SK-N-SH treated with all-trans-retinoic acid at 6 μM for 48 hours (cell line): ENCODE measurements around the gene ADSS2.

Experiments
- ATAC-seq: fragments of 200-7000 bp; cut with Tn5 transposase; 3 replicates; pipeline ENCODE4 v1.9.1; 2020; ENCODE audit warnings: mild to moderate bottlenecking, moderate library complexity
- ARNTL ChIP-seq: fragments of 450-650 bp; formaldehyde crosslinking; IDR thresholded peaks from 2 replicates; pipeline ENCODE4 v1.5.0; 2020; ENCODE audit warnings: low read depth, mild to moderate bottlenecking, moderate library complexity, borderline replicate concordance
- BACH2 ChIP-seq: fragments of 250-450 bp; sonication (Bioruptor Pico); IDR thresholded peaks from 2 replicates; pipeline ENCODE4 v1.9.0; 2021; ENCODE audit warnings: mild to moderate bottlenecking, borderline replicate concordance
- CREB5 ChIP-seq: fragments of 250-450 bp; sonication (Bioruptor Pico); IDR thresholded peaks from 2 replicates; pipeline ENCODE4 v1.5.1; 2020; ENCODE audit warnings: low read depth, mild to moderate bottlenecking, moderate library complexity
- CSDC2 ChIP-seq: fragments of 250-450 bp; sonication (Bioruptor Pico); IDR thresholded peaks from 2 replicates; pipeline ENCODE4 v1.5.0; 2020; ENCODE audit warnings: mild to moderate bottlenecking, moderate library complexity
- CSRNP3 ChIP-seq: fragments of 250-450 bp; sonication (Bioruptor Pico); IDR thresholded peaks from 2 replicates; pipeline ENCODE4 v1.5.1; 2021; ENCODE audit warnings: mild to moderate bottlenecking, moderate library complexity
- ESRRG ChIP-seq: fragments of 250-450 bp; sonication (Bioruptor Pico); IDR thresholded peaks from 2 replicates; pipeline ENCODE4 v1.6.1; 2021; ENCODE audit warnings: mild to moderate bottlenecking
- GLIS3 ChIP-seq: fragments of 250-450 bp; sonication (Bioruptor Pico); IDR thresholded peaks from 2 replicates; pipeline ENCODE4 v1.5.0; 2020; ENCODE audit warnings: mild to moderate bottlenecking, moderate library complexity
- OSR1 ChIP-seq: fragments of 250-450 bp; sonication (Bioruptor Pico); IDR thresholded peaks from 2 replicates; pipeline ENCODE4 v1.8.0; 2022; ENCODE audit warnings: moderate library complexity, mild to moderate bottlenecking, inconsistent platforms
- PATZ1 ChIP-seq: fragments of 250-450 bp; sonication (Bioruptor Pico); IDR thresholded peaks from 2 replicates; pipeline ENCODE4 v1.8.0; 2020; ENCODE audit warnings: mild to moderate bottlenecking, moderate library complexity, borderline replicate concordance
- POU6F1 ChIP-seq: fragments of 250-450 bp; sonication (Bioruptor Pico); IDR thresholded peaks from 2 replicates; pipeline ENCODE4 v1.8.0; 2021; ENCODE audit warnings: low read depth, mild to moderate bottlenecking, moderate library complexity, borderline replicate concordance
- PPARA ChIP-seq: fragments of 250-450 bp; sonication (Bioruptor Pico); IDR thresholded peaks from 2 replicates; pipeline ENCODE4 v1.5.0; 2020; ENCODE audit warnings: mild to moderate bottlenecking, borderline replicate concordance
- RARB ChIP-seq: fragments of 250-450 bp; sonication (Bioruptor Pico); IDR thresholded peaks from 2 replicates; pipeline ENCODE4 v1.8.0; 2021; ENCODE audit warnings: mild to moderate bottlenecking, moderate library complexity
- SNAI2 ChIP-seq: fragments of 250-450 bp; sonication (Bioruptor Pico); IDR thresholded peaks from 2 replicates; pipeline ENCODE4 v1.5.0; 2020; ENCODE audit warnings: mild to moderate bottlenecking, moderate library complexity
- TCF4 ChIP-seq: fragments of 250-450 bp; sonication (Bioruptor Pico); IDR thresholded peaks from 2 replicates; pipeline ENCODE4 v1.8.0; 2021; ENCODE audit warnings: mild to moderate bottlenecking, moderate library complexity, borderline replicate concordance
- TOX ChIP-seq: fragments of 250-450 bp; sonication (Bioruptor Pico); IDR thresholded peaks from 2 replicates; pipeline ENCODE4 v1.8.0; 2021; ENCODE audit warnings: mild to moderate bottlenecking, moderate library complexity, borderline replicate concordance
- ZC3H10 ChIP-seq: fragments of 250-450 bp; sonication (Bioruptor Pico); IDR thresholded peaks from 2 replicates; pipeline ENCODE4 v1.5.1; 2021; ENCODE audit warnings: mild to moderate bottlenecking, moderate library complexity
- ZFP3 ChIP-seq: fragments of 250-450 bp; sonication (Bioruptor Pico); IDR thresholded peaks from 2 replicates; pipeline ENCODE4 v1.5.0; 2020; ENCODE audit warnings: mild to moderate bottlenecking, moderate library complexity
- ZNF565 ChIP-seq: fragments of 450-650 bp; formaldehyde crosslinking; conservative IDR thresholded peaks from 2 replicates; pipeline ENCODE4 v1.5.0; 2020; ENCODE audit warnings: low read depth, mild to moderate bottlenecking, moderate library complexity
- ZNF70 ChIP-seq: fragments of 450-650 bp; formaldehyde crosslinking; IDR thresholded peaks from 2 replicates; pipeline ENCODE4 v1.5.0; 2020; ENCODE audit warnings: mild to moderate bottlenecking, moderate library complexity
- ZNF8 ChIP-seq: fragments of 450-650 bp; formaldehyde crosslinking; IDR thresholded peaks from 2 replicates; pipeline ENCODE4 v1.5.0; 2020; ENCODE audit warnings: mild to moderate bottlenecking, moderate library complexity

ADSS2 gene

GRCh38 chr1:244400974-244401373, 50.7 kb downstream of the ADSS2 start (continued):
- TF ChIP-seq PATZ1 = no peak
- TF ChIP-seq ZNF565 = no peak
- no peak for TF ChIP-seq TOX (CRISPR knock-in tag)
- TF ChIP-seq PPARA (CRISPR knock-in tag) = no peak
- TF ChIP-seq POU6F1 = no peak
- TF ChIP-seq, all 23 proteins: peak for 0

- no peak for ATAC-seq
- TF ChIP-seq CREB5 (no peak), TCF4 (CRISPR knock-in tag) (no peak), ESRRG (CRISPR knock-in tag) (no peak), ZNF8 (CRISPR knock-in tag) (no peak), ARNTL (no peak), BACH2 (no peak), ZC3H10 (CRISPR knock-in tag) (no peak), TOX (CRISPR knock-in tag) (no peak), GLIS3 (CRISPR knock-in tag) (no peak), ZNF565 (no peak), CSRNP3 (CRISPR knock-in tag) (no peak), PPARA (CRISPR knock-in tag) (no peak), OSR1 (CRISPR knock-in tag) (no peak), RARB (no peak), CSDC2 (CRISPR knock-in tag) (no peak), ZFP3 (CRISPR knock-in tag) (no peak), PATZ1 (no peak), POU6F1 (no peak), SNAI2 (no peak)
These were observed 54.6 kb downstream of the ADSS2 start for GRCh38 chr1:244397131-244397530.

GRCh38 chr1:244395965-244396364, 55.7 kb downstream of the ADSS2 start:
- peak; percentile 7 for ATAC-seq

More at GRCh38 chr1:244395965-244396364, 55.7 kb downstream of the ADSS2 start:
- no peak for TF ChIP-seq ZC3H10 (CRISPR knock-in tag)
- TF ChIP-seq ZNF70 (CRISPR knock-in tag) = no peak
- TF ChIP-seq ZNF565 = no peak
- no peak for TF ChIP-seq TOX (CRISPR knock-in tag)
